ENCODE measurements around the gene TMEM212. TPM values are rescaled to one million over a fixed set of nuclear protein-coding genes. Genes with fewer than 3 reads are reported as not detected.

Gene TMEM212
- total and polyA plus RNA-seq, 2 of the 13 experiments (the other 11 are each of a cell fraction or from before 2014, with no cell fraction given), result not detected

DNA sequence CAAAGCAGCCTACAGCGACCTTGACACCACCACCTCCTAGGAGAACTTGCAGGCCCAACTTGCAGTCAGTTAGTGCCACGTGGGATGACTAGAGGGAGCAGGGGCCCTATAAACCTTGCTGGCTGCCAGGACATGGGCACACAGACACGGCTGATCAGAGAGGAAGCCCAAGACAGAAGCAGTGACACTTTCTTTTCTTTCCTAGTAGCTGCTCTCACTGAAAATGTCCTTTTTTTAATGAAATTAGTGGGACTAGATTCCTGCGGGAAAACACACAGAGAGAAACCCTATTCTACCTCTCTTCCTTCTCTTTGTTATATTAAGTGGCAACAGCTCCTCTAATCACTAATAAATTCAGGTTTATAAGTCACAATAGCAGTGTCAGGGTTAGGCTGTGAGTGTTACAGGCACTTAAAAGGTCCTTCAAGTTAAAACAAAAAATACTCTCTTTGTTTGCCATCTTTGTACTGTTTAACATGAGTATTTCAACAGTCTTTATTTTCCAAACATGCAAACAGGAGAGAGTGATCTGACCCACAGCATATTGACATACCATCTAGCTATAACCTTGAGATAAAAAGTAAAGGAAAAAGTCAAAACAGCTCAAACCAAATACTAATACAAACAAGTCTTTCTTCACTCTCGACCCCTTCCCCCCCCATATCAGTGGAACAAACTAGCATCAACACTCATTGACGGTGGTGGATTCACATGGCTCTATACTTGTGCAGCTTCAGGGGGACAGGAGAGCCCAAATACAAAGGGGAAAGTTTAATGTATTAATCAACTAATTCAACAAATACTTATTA is 2.1 kb upstream of the TMEM212 start (continued):
- TF ChIP-seq, protein P1, sequence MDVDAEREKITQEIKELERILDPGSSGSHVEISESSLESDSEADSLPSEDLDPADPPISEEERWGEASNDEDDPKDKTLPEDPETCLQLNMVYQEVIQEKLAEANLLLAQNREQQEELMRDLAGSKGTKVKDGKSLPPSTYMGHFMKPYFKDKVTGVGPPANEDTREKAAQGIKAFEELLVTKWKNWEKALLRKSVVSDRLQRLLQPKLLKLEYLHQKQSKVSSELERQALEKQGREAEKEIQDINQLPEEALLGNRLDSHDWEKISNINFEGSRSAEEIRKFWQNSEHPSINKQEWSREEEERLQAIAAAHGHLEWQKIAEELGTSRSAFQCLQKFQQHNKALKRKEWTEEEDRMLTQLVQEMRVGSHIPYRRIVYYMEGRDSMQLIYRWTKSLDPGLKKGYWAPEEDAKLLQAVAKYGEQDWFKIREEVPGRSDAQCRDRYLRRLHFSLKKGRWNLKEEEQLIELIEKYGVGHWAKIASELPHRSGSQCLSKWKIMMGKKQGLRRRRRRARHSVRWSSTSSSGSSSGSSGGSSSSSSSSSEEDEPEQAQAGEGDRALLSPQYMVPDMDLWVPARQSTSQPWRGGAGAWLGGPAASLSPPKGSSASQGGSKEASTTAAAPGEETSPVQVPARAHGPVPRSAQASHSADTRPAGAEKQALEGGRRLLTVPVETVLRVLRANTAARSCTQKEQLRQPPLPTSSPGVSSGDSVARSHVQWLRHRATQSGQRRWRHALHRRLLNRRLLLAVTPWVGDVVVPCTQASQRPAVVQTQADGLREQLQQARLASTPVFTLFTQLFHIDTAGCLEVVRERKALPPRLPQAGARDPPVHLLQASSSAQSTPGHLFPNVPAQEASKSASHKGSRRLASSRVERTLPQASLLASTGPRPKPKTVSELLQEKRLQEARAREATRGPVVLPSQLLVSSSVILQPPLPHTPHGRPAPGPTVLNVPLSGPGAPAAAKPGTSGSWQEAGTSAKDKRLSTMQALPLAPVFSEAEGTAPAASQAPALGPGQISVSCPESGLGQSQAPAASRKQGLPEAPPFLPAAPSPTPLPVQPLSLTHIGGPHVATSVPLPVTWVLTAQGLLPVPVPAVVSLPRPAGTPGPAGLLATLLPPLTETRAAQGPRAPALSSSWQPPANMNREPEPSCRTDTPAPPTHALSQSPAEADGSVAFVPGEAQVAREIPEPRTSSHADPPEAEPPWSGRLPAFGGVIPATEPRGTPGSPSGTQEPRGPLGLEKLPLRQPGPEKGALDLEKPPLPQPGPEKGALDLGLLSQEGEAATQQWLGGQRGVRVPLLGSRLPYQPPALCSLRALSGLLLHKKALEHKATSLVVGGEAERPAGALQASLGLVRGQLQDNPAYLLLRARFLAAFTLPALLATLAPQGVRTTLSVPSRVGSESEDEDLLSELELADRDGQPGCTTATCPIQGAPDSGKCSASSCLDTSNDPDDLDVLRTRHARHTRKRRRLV (CRISPR knock-in tag; IDR thresholded peaks at IDR 0.05), result no peak
- TF ChIP-seq IRX3 (CRISPR knock-in tag; IDR thresholded peaks at IDR 0.05; ENCODE audit: borderline replicate concordance, low read depth) (no peak), ZNF543 (CRISPR knock-in tag; IDR thresholded peaks at IDR 0.05) (no peak), ZFAT (CRISPR knock-in tag; conservative IDR thresholded peaks at IDR 0.05) (no peak), CEBPB (IDR thresholded peaks at IDR 0.05; ENCODE audit: borderline replicate concordance, low read depth, low read length) (peak; percentile 62; the same call in 1 of the 2 replicates), HDAC2 (CRISPR knock-in tag; IDR thresholded peaks at IDR 0.05) (peak; percentile 91), ZNF83 (CRISPR knock-in tag; IDR thresholded peaks at IDR 0.05; ENCODE audit: borderline replicate concordance) (0 out of 2 replicates have a peak, but pooled peaks have one; percentile 32), KDM4B (CRISPR knock-in tag; IDR thresholded peaks at IDR 0.05) (0 out of 2 replicates have a peak, but pooled peaks have one; percentile 45), ZFP36L1 (CRISPR knock-in tag; IDR thresholded peaks at IDR 0.05) (peak; percentile 92; the same call in 1 of the 2 replicates), THAP11 (CRISPR knock-in tag; IDR thresholded peaks at IDR 0.05) (peak; percentile 73), ZFP82 (CRISPR knock-in tag; IDR thresholded peaks at IDR 0.05; ENCODE audit: borderline replicate concordance) (no peak), HNF4A (CRISPR knock-in tag; IDR thresholded peaks at IDR 0.05) (peak; percentile 85), GLI4 (CRISPR knock-in tag; IDR thresholded peaks at IDR 0.05; ENCODE audit: borderline replicate concordance) (no peak), ZKSCAN8 (CRISPR knock-in tag; IDR thresholded peaks at IDR 0.05; ENCODE audit: borderline replicate concordance) (peak; percentile 69; the same call in 1 of the 2 replicates)
- TF ChIP-seq, protein P2, sequence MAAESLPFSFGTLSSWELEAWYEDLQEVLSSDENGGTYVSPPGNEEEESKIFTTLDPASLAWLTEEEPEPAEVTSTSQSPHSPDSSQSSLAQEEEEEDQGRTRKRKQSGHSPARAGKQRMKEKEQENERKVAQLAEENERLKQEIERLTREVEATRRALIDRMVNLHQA (CRISPR knock-in tag; IDR thresholded peaks at IDR 0.05), result no peak
- TF ChIP-seq, protein P3, sequence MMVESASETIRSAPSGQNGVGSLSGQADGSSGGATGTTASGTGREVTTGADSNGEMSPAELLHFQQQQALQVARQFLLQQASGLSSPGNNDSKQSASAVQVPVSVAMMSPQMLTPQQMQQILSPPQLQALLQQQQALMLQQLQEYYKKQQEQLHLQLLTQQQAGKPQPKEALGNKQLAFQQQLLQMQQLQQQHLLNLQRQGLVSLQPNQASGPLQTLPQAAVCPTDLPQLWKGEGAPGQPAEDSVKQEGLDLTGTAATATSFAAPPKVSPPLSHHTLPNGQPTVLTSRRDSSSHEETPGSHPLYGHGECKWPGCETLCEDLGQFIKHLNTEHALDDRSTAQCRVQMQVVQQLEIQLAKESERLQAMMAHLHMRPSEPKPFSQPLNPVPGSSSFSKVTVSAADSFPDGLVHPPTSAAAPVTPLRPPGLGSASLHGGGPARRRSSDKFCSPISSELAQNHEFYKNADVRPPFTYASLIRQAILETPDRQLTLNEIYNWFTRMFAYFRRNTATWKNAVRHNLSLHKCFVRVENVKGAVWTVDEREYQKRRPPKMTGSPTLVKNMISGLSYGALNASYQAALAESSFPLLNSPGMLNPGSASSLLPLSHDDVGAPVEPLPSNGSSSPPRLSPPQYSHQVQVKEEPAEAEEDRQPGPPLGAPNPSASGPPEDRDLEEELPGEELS (CRISPR knock-in tag; IDR thresholded peaks at IDR 0.05), result peak; percentile 98
- TF ChIP-seq, protein P4, sequence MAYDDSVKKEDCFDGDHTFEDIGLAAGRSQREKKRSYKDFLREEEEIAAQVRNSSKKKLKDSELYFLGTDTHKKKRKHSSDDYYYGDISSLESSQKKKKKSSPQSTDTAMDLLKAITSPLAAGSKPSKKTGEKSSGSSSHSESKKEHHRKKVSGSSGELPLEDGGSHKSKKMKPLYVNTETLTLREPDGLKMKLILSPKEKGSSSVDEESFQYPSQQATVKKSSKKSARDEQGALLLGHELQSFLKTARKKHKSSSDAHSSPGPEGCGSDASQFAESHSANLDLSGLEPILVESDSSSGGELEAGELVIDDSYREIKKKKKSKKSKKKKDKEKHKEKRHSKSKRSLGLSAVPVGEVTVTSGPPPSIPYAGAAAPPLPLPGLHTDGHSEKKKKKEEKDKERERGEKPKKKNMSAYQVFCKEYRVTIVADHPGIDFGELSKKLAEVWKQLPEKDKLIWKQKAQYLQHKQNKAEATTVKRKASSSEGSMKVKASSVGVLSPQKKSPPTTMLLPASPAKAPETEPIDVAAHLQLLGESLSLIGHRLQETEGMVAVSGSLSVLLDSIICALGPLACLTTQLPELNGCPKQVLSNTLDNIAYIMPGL (CRISPR knock-in tag; IDR thresholded peaks at IDR 0.05; ENCODE audit: borderline replicate concordance in 1 of 2, low read depth in 1 of 2), result peak in 1 of 2 experiments; percentile 16; a peak in 1 of 4 replicates

All from HepG2 (cell line).